Measurements from ENCODE around the gene UCK2.

Gene UCK2

DNA sequence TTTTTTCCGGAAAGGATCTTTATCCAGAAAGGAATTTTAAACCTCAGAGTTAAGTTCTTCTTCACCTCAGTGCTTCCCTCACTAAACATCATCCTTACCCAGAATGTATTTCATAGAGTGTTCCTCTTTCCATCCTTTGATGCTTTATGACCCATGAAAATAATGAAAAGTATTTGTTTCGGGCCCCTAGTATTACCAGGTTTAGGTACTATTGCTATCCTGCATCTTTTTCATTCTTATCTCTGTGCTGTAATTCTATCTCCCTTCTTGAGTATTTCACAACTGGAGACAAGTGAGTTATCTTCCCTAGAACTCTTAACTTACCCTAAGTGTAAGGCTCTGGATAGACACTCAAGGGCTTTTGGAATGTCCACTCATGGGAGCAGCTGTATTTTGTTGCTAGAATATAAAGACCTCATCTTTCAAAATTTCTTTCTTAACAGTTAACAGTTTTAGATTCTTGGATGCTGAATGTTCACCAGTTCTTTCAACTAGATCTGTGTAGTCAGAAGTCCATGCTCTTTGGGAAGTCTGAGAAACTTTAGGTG, 26.2 kb downstream of the UCK2 start:
- DNase-seq (ENCODE audit: low read depth), result no peak
- in situ Hi-C loops (cut with HindIII; ENCODE audit: low sequenced_read_pairs), result no loop called here

DNA sequence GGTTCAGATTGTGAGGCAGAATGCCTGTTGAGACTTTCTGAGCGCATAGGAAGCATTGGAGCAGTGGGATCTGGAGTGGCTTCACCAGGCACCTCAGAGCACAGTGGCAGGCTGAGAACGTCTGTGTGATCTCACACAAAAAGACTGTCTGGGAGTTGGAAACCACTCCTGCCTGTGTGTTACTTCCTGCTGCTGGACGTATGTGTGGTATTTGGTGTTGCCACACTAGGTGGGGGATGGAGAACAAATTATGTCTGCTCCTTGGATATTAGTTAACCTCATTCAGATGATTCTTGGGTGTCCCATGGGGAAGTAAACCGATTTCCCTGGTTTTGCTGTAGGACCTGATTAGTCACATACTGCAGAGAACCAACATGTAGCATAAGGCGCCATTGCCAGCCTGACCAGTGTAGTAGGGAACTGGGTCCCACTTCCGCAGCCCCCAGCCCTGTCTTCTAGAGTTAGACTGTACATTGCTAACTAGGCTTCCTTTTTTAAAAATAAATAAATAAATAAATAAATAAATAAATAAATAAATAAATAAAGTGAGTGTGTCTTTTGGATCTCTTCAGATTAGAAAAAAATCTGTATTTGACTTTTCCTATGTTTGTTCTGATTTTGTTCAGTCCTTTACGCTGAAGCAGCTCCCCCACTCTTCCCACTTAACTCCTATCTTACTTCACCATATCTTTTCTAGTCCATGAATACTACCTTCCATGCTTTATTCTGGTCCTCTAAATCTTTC, 26.9 kb downstream of the UCK2 start:
- H3K4me3 ChIP-seq (ENCODE audit: low read depth, low read length), result no peak overlapping the region
- in situ Hi-C loops (cut with HindIII; ENCODE audit: low sequenced_read_pairs), result no loop called here
- DNase-seq (ENCODE audit: low read depth), result peak; percentile 86
- no peak for TF ChIP-seq CTCF (IDR thresholded peaks at IDR 0.05; ENCODE audit: low read depth, low read length, missing control alignments)

More for the DNA sequence above, 26.2 kb downstream of the UCK2 start:
- no peak overlapping the region for H3K4me3 ChIP-seq (ENCODE audit: low read depth, low read length)
- TF ChIP-seq CTCF (IDR thresholded peaks at IDR 0.05; ENCODE audit: low read depth, low read length, missing control alignments), result no peak

DNA sequence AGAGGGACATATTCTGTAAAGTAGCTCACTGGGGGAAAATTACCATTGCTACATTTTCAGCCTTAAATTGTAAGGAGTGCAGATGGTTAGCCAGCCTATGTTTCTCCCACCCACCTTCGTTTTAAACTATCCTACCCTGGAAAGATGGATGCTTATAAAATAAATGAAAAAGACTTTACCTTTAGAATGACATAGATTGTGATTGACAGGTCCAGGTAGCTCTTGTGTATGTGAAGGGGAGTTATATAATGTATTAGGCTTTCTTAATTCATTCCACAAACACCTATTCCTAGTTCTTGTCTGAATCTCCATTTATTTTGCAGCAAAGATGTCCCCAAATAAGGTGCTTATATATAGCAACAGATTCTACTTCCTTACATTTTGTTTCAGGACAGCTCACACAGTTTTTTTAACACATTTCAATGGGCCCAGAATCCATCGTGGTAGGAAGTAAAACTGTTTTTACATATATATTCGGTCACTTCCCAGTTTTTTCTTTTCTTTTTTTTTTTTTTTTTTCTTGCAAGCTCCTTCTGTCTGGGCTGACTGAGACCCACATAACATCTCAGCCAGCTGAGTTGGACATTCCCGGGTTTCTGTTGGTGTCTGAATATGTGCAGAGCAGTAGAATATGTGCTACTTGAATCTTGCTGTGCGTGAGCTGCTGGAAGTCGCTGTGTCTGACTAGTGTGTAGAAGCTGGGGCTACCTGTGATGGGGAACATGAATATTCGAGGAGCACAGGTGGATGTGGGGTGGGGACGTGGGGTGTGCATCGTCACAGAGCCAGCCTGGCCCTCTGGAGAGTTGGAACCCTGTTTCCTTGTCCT, 27.8 kb downstream of the UCK2 start:
- no peak for TF ChIP-seq CTCF (IDR thresholded peaks at IDR 0.05; ENCODE audit: low read depth, low read length, missing control alignments)
- in situ Hi-C loops (cut with HindIII; ENCODE audit: low sequenced_read_pairs), result no loop called here
- DNase-seq (ENCODE audit: low read depth), result no peak
- no peak overlapping the region for H3K4me3 ChIP-seq (ENCODE audit: low read depth, low read length)

GRCh38 chr1:165856021-165856420, 28.6 kb downstream of the UCK2 start:
- no peak for DNase-seq (ENCODE audit: low read depth)
- H3K4me3 ChIP-seq (ENCODE audit: low read depth, low read length), result no peak overlapping the region
- no peak for TF ChIP-seq CTCF (IDR thresholded peaks at IDR 0.05; ENCODE audit: low read depth, low read length, missing control alignments)
- in situ Hi-C loops (cut with HindIII; ENCODE audit: low sequenced_read_pairs), result no loop called here

- in situ Hi-C loops (cut with HindIII; ENCODE audit: low sequenced_read_pairs), result no loop called here
- DNase-seq (ENCODE audit: low read depth), result no peak
- no peak overlapping the region for H3K4me3 ChIP-seq (ENCODE audit: low read depth, low read length)
- no peak for TF ChIP-seq CTCF (IDR thresholded peaks at IDR 0.05; ENCODE audit: low read depth, low read length, missing control alignments)
Observed at GRCh38 chr1:165856606-165857005, 29.2 kb downstream of the UCK2 start.

DNA sequence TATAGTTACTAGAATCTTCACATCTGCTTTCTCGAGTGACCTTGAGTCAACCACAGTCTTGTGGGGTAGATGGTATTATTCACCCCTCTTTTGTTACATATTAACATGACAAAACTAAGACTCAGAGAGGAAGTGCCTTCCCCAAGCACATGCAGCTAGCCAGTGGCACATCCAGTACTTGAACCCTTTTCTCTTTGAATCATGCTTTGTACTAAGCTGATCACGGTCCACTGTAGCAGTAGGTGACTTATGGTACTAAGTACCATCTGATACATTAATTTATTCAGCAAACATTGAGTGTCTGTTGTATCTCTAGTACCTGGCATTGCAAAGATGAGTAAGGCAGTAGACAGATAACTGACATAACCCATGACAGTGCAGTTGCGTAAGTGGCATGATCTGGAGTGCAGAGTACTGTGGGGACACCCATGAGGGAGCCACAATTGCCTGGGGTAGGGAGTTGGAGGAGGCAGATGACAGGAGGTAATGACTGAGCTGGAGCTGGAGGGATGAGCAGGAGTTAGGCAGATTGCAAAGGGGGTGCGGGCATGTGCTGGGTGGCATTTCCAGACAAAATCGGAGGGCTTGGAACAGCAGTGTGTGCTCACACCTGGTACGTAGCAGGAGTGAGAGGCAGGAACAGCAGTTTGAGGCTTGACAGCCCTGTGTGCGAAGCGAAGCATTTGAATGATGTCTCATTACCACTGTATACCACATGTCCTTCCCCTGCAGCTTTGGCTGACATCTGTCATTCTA, 29.8 kb downstream of the UCK2 start:
- no peak for DNase-seq (ENCODE audit: low read depth)
- no peak for TF ChIP-seq CTCF (IDR thresholded peaks at IDR 0.05; ENCODE audit: low read depth, low read length, missing control alignments)
- in situ Hi-C loops (cut with HindIII; ENCODE audit: low sequenced_read_pairs), result no loop called here
- no peak overlapping the region for H3K4me3 ChIP-seq (ENCODE audit: low read depth, low read length)
